Hepatocyte (in vitro differentiated cells): ENCODE data around the gene CDC42BPG. TPM values are rescaled to one million over a fixed set of nuclear protein-coding genes. Genes with fewer than 3 reads are reported as not detected.

Source experiments
- DNase-seq: peaks from one replicate; pipeline ENCODE4 v3.0.0-alpha.2; 2016; ENCODE audit warnings: low spot score
- H2AFZ ChIP-seq: fragments of 200-600 bp; sonication (generic); 2 replicates; pipeline ENCODE4 v1.6.0; 2016; ENCODE audit warnings: antibody characterized with exemption, mild to moderate bottlenecking
- H3K27ac ChIP-seq: fragments of 200-600 bp; sonication (generic); 2 replicates; pipeline ENCODE4 v1.5.1; 2016; ENCODE audit warnings: mild to moderate bottlenecking
- H3K27me3 ChIP-seq: fragments of 200-600 bp; sonication (generic); 2 replicates; pipeline ENCODE4 v1.6.1; 2016
- H3K36me3 ChIP-seq: fragments of 200-600 bp; sonication (generic); replicated peaks from 2 replicates; pipeline ENCODE4 v1.5.1; 2016; ENCODE audit warnings: low read depth; ENCODE audit not compliant: insufficient read depth
- H3K4me1 ChIP-seq: fragments of 200-600 bp; sonication (generic); 2 replicates; pipeline ENCODE4 v1.5.1; 2016; ENCODE audit warnings: mild to moderate bottlenecking, moderate library complexity; ENCODE audit not compliant: insufficient read depth
- H3K4me2 ChIP-seq: fragments of 200-600 bp; sonication (generic); 2 replicates; pipeline ENCODE4 v1.6.0; 2016
- H3K4me3 ChIP-seq: fragments of 200-600 bp; sonication (generic); 2 replicates; pipeline ENCODE4 v1.5.1; 2016; ENCODE audit warnings: mild to moderate bottlenecking
- H3K79me2 ChIP-seq: fragments of 200-600 bp; sonication (generic); 2 replicates; pipeline ENCODE4 v1.6.0; 2017; ENCODE audit warnings: mild to moderate bottlenecking
- H3K9me2 ChIP-seq: fragments of 200-600 bp; sonication (generic); replicated peaks from 2 replicates; pipeline ENCODE4 v1.6.0; 2017; ENCODE audit warnings: mild to moderate bottlenecking; ENCODE audit not compliant: insufficient read depth
- H3K9me3 ChIP-seq: fragments of 200-600 bp; sonication (generic); 2 replicates; pipeline ENCODE4 v1.5.1; 2016; ENCODE audit warnings: low read depth, mild to moderate bottlenecking
- H4K20me1 ChIP-seq: fragments of 200-600 bp; sonication (generic); 2 replicates; pipeline ENCODE4 v1.6.0; 2016; ENCODE audit warnings: mild to moderate bottlenecking; ENCODE audit not compliant: insufficient read depth, poor library complexity, severe bottlenecking
- CTCF ChIP-seq: fragments of 200-600 bp; sonication (generic); IDR thresholded peaks from 2 replicates; pipeline ENCODE4 v1.5.1; 2016; ENCODE audit warnings: antibody characterized with exemption, mild to moderate bottlenecking; ENCODE audit not compliant: poor library complexity
- EZH2 ChIP-seq: fragments of 200-600 bp; sonication (generic); IDR thresholded peaks from 2 replicates; pipeline ENCODE4 v1.6.1; 2016; ENCODE audit warnings: antibody characterized with exemption, mild to moderate bottlenecking, borderline replicate concordance
- EZH2phosphoT487 ChIP-seq: fragments of 200-600 bp; sonication (generic); IDR thresholded peaks from one replicate; pipeline ENCODE4 v1.6.1; 2018; ENCODE audit warnings: antibody characterized with exemption, mild to moderate bottlenecking, low read depth, moderate library complexity; ENCODE audit not compliant: unreplicated experiment, severe bottlenecking
- WGBS: methylation state at CpG from one replicate; pipeline ENCODE4 v1.1.6; 2016; ENCODE audit warnings: low lambda C conversion rate; ENCODE audit errors: missing lambda C conversion rate; 5-methylcytosine and 5-hydroxymethylcytosine counted together
- polyA plus RNA-seq: library from polyadenylated mRNA; unstranded; fragments of >200 nt; fragmentation: Nextera tagmentation; extraction: Ambion mirVana; gene quantifications from 2 replicates; pipeline ENCODE4 v1.2.1, GENCODE V29; 2016
- total RNA-seq: library from RNA; depleted of rRNA; stranded (reverse); fragments of >200 nt; gene quantifications from 2 replicates; pipeline ENCODE4 v1.2.3, GENCODE V29; 2014

CDC42BPG gene
- total and polyA plus RNA-seq, 2 experiments from 2014 or later = 3.1 to 8.4 TPM

DNA sequence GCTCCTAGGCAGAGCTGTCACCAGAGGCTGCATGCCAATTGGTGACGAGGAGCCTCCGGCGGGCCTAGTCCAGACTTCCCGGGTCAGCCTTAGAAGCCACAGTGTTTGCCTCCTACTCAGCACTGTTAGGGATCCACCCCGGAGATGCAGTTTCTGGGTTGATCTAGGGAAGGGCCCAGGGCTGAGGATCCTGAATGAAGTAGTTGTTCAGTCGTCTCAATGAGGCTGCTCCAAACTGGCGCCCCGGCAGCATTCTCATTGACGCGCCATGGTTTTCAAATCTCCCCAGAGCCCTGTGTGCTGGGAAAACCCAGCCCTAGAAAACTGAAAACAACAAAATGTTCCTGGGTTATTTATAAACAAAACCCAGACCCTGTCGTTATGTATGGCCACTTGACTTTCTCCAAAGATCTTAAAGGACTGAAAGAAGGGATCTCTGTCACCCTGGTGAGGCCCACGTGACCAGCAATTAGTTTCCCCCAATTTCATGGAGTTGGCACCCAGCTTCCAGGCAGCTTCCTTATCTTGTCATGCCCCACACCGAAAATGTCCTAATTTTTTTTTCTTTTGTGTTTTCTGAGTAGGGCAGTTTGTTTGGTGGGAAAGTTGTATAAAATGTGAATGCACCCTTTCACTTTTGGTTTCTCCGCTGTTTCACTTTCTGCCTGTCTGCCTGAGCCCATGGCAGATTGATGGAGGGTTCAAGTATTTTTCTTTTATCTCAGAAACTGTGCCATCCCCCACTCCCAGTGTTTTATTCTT, 36.0 kb upstream of the CDC42BPG start:
- no peak overlapping the region for H2AFZ ChIP-seq
- no peak overlapping the region for H3K27ac ChIP-seq
- H3K79me2 ChIP-seq = peaks cover 34% of the 10 kb centered on the region
- no peak for TF ChIP-seq CTCF
- no peak for TF ChIP-seq EZH2
- TF ChIP-seq EZH2phosphoT487 = no peak
- H3K4me1 ChIP-seq = peaks cover 26% of the 10 kb centered on the region
- 85% methylated on average over 14 of the region's 14 CpGs for WGBS
- no peak overlapping the region for H3K4me2 ChIP-seq
- no peak overlapping the region for H3K4me3 ChIP-seq
- H3K27me3 ChIP-seq = no peaks in the 10 kb centered on the region
- no peaks in the 10 kb centered on the region for H3K9me3 ChIP-seq
- H3K9me2 ChIP-seq = no peaks in the 10 kb centered on the region
- DNase-seq = no peak
- no peaks in the 10 kb centered on the region for H3K36me3 ChIP-seq
- H4K20me1 ChIP-seq = peaks cover 19% of the 10 kb centered on the region

DNA sequence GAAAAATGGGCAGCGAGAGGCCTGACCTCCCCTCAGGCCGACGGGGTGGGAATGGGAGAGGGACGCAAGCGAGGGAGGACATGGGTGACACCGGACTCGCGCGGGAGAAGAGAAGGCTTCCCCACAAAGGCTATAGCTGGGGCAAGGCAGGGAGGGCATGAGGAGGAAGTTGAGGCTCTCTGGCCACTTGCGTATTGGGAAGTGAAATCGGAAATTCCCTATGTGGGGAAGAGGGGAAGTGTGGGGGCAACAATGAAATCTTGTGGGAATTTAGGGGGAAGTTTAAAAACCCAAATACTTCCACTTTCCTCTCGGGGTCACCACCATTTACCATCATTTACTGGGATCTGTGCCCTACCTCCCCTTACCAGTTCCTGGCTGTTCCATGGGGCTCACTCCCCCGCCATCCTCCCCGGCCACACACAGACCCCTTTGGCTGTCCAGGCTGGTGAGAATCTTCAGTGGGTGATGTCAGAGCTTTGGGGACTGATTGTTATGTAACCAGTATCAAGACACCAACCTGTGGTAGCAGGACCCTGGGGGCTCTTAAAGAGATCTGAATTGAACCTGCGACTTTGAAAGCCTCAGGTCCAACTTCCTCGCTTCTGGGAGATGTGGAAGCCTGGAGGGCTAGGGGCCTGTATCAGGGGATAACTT, 34.9 kb upstream of the CDC42BPG start:
- no peaks in the 10 kb centered on the region for H3K9me3 ChIP-seq
- peak overlapping the region; percentile 90 for H3K4me2 ChIP-seq
- H3K36me3 ChIP-seq = no peaks in the 10 kb centered on the region
- H3K4me1 ChIP-seq = peaks cover 24% of the 10 kb centered on the region
- DNase-seq = no peak
- peak overlapping the region; percentile 97 for H3K27ac ChIP-seq
- H2AFZ ChIP-seq = peak overlapping the region; percentile 65
- H3K4me3 ChIP-seq = peak overlapping the region; percentile 72
- TF ChIP-seq CTCF (no peak), EZH2phosphoT487 (no peak), EZH2 (no peak)
- no peaks in the 10 kb centered on the region for H3K9me2 ChIP-seq
- H4K20me1 ChIP-seq = peaks cover 22% of the 10 kb centered on the region
- no peaks in the 10 kb centered on the region for H3K27me3 ChIP-seq
- 34% methylated on average over 14 of the region's 16 CpGs for WGBS
- H3K79me2 ChIP-seq = peaks cover 44% of the 10 kb centered on the region

GRCh38 chr11:64878494-64879243, 34.2 kb upstream of the CDC42BPG start, which contains the start of gene EHD1:
TSS of gene EHD1 (minus strand) at chr11:64878621. CDS start at chr11:64878464, 157 bp downstream.
- WGBS = 2% methylated on average over 38 of the region's 75 CpGs

More at GRCh38 chr11:64878494-64879243, 34.2 kb upstream of the CDC42BPG start, which contains the start of gene EHD1:
- Histone ChIP-seq H3K79me2 (peaks cover 50% of the 10 kb centered on the region), H3K4me1 (peaks cover 24% of the 10 kb centered on the region), H3K4me3 (peak within 1 kb of the TSS; percentile 79), H3K27me3 (no peaks in the 10 kb centered on the region), H3K27ac (peak within 1 kb of the TSS; percentile 97), H3K4me2 (peak within 1 kb of the TSS; percentile 94), H3K9me2 (no peaks in the 10 kb centered on the region), H3K9me3 (no peaks in the 10 kb centered on the region), H2AFZ (peak within 1 kb of the TSS; percentile 65), H4K20me1 (peaks cover 22% of the 10 kb centered on the region), H3K36me3 (no peaks in the 10 kb centered on the region)
- peak; percentile 100 for DNase-seq
- TF ChIP-seq CTCF (peak; percentile 64), EZH2phosphoT487 (no peak)
